ENCODE measurements around the gene NR2F1.

NR2F1 gene

DNA sequence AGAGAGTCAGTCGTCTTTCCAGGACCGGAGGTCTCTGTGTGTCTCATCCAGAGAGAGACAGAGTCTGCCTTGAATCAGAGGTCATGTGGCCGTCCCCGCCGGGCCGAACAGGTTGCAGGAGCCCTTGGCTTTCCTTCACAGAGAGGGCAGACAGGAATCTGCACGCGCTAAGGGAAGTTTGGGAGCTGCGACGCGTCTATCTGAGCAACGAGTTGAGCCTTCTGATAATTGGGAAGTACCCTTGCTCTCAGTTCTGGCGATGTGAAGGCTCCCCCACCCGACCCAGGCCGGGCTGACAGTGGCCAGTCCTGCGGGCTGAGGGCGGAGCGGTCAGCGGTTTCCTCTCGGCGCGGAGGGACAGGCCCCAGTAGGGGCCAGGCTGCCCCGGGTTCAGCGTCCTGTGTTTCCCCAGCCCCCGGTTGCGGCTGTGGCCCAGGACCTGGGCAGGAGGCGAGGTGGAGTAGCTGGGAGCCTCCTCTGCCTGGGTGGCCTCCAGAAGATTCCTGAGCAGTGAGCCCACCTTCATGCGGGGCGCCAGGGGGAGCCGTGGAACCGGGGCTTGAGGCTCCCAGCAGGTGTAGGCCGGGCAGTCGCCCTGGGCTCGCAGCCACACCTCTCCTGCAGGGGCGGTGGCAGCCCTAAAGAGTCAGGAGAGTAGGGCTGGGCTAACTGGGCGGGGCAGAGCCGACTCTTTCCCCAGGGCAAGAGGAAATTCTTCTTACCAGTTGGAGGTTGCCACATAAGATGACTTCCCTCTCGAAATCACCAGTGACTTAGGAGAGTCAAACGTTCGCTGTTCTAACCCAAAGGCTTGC lies 13.9 kb downstream of the NR2F1 start (continued):
- TF ChIP-seq ZBTB17 (tag by site-specific recombination; IDR thresholded peaks at IDR 0.05): no peak; the same call in 1 of the 2 replicates
- no peak for TF ChIP-seq ZNF114 (tag by site-specific recombination; IDR thresholded peaks at IDR 0.05)
- TF ChIP-seq ZNF701 (tag by site-specific recombination; IDR thresholded peaks at IDR 0.05): no peak
- no peak for TF ChIP-seq YY2 (tag by site-specific recombination; IDR thresholded peaks at IDR 0.05)
- 0 out of 2 replicates have a peak, but pooled peaks have one; percentile 31 for TF ChIP-seq EGR2 (tag by site-specific recombination; IDR thresholded peaks at IDR 0.05; ENCODE audit: low read depth)
- TF ChIP-seq ZBTB8A (tag by site-specific recombination; IDR thresholded peaks at IDR 0.05): peak; percentile 92
- no peak for TF ChIP-seq ZNF529 (tag by site-specific recombination; IDR thresholded peaks at IDR 0.05; ENCODE audit: insufficient replicate concordance)
- TF ChIP-seq, protein P1, sequence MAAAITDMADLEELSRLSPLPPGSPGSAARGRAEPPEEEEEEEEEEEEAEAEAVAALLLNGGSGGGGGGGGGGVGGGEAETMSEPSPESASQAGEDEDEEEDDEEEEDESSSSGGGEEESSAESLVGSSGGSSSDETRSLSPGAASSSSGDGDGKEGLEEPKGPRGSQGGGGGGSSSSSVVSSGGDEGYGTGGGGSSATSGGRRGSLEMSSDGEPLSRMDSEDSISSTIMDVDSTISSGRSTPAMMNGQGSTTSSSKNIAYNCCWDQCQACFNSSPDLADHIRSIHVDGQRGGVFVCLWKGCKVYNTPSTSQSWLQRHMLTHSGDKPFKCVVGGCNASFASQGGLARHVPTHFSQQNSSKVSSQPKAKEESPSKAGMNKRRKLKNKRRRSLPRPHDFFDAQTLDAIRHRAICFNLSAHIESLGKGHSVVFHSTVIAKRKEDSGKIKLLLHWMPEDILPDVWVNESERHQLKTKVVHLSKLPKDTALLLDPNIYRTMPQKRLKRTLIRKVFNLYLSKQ (tag by site-specific recombination; IDR thresholded peaks at IDR 0.05; ENCODE audit: borderline replicate concordance): no peak
- TF ChIP-seq, protein P2, sequence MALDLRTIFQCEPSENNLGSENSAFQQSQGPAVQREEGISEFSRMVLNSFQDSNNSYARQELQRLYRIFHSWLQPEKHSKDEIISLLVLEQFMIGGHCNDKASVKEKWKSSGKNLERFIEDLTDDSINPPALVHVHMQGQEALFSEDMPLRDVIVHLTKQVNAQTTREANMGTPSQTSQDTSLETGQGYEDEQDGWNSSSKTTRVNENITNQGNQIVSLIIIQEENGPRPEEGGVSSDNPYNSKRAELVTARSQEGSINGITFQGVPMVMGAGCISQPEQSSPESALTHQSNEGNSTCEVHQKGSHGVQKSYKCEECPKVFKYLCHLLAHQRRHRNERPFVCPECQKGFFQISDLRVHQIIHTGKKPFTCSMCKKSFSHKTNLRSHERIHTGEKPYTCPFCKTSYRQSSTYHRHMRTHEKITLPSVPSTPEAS (tag by site-specific recombination; IDR thresholded peaks at IDR 0.05): no peak
- no peak for TF ChIP-seq ZBTB48 (tag by site-specific recombination; IDR thresholded peaks at IDR 0.05)
- no peak for TF ChIP-seq ZNF138 (tag by site-specific recombination; IDR thresholded peaks at IDR 0.05; ENCODE audit: borderline replicate concordance)
- no peak for TF ChIP-seq ZNF324 (tag by site-specific recombination; IDR thresholded peaks at IDR 0.05)
- no peak for TF ChIP-seq ZSCAN23 (tag by site-specific recombination; IDR thresholded peaks at IDR 0.05)
- TF ChIP-seq, protein P3, sequence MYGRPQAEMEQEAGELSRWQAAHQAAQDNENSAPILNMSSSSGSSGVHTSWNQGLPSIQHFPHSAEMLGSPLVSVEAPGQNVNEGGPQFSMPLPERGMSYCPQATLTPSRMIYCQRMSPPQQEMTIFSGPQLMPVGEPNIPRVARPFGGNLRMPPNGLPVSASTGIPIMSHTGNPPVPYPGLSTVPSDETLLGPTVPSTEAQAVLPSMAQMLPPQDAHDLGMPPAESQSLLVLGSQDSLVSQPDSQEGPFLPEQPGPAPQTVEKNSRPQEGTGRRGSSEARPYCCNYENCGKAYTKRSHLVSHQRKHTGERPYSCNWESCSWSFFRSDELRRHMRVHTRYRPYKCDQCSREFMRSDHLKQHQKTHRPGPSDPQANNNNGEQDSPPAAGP (tag by site-specific recombination; IDR thresholded peaks at IDR 0.05): 0 out of 2 replicates have a peak, but pooled peaks have one; percentile 18
- TF ChIP-seq ZFP3 (tag by site-specific recombination; IDR thresholded peaks at IDR 0.05; ENCODE audit: low read depth): no peak
- peak; percentile 76 for TF ChIP-seq KLF9 (tag by site-specific recombination; IDR thresholded peaks at IDR 0.05; ENCODE audit: low read depth)
- no peak for TF ChIP-seq ZNF624 (tag by site-specific recombination; IDR thresholded peaks at IDR 0.05)
- TF ChIP-seq ZBTB7A (tag by site-specific recombination; IDR thresholded peaks at IDR 0.05; ENCODE audit: low read depth): no peak
- TF ChIP-seq, protein P4, sequence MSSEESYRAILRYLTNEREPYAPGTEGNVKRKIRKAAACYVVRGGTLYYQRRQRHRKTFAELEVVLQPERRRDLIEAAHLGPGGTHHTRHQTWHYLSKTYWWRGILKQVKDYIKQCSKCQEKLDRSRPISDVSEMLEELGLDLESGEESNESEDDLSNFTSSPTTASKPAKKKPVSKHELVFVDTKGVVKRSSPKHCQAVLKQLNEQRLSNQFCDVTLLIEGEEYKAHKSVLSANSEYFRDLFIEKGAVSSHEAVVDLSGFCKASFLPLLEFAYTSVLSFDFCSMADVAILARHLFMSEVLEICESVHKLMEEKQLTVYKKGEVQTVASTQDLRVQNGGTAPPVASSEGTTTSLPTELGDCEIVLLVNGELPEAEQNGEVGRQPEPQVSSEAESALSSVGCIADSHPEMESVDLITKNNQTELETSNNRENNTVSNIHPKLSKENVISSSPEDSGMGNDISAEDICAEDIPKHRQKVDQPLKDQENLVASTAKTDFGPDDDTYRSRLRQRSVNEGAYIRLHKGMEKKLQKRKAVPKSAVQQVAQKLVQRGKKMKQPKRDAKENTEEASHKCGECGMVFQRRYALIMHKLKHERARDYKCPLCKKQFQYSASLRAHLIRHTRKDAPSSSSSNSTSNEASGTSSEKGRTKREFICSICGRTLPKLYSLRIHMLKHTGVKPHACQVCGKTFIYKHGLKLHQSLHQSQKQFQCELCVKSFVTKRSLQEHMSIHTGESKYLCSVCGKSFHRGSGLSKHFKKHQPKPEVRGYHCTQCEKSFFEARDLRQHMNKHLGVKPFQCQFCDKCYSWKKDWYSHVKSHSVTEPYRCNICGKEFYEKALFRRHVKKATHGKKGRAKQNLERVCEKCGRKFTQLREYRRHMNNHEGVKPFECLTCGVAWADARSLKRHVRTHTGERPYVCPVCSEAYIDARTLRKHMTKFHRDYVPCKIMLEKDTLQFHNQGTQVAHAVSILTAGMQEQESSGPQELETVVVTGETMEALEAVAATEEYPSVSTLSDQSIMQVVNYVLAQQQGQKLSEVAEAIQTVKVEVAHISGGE (tag by site-specific recombination; conservative IDR thresholded peaks at IDR 0.05; ENCODE audit: low read depth): peak; percentile 25; the same call in 1 of the 2 replicates
- 0 out of 2 replicates have a peak, but pooled peaks have one; percentile 31 for TF ChIP-seq ZNF423 (tag by site-specific recombination; IDR thresholded peaks at IDR 0.05)
- TF ChIP-seq ZNF223 (tag by site-specific recombination; IDR thresholded peaks at IDR 0.05): no peak
- no peak for TF ChIP-seq KLF16 (tag by site-specific recombination; IDR thresholded peaks at IDR 0.05)
- TF ChIP-seq ZNF335 (tag by site-specific recombination; conservative IDR thresholded peaks at IDR 0.05): no peak
- TF ChIP-seq, protein P5, sequence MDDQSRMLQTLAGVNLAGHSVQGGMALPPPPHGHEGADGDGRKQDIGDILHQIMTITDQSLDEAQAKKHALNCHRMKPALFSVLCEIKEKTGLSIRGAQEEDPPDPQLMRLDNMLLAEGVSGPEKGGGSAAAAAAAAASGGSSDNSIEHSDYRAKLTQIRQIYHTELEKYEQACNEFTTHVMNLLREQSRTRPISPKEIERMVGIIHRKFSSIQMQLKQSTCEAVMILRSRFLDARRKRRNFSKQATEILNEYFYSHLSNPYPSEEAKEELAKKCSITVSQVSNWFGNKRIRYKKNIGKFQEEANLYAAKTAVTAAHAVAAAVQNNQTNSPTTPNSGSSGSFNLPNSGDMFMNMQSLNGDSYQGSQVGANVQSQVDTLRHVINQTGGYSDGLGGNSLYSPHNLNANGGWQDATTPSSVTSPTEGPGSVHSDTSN (CRISPR knock-in tag; IDR thresholded peaks at IDR 0.05): no peak
- TF ChIP-seq, protein P6, sequence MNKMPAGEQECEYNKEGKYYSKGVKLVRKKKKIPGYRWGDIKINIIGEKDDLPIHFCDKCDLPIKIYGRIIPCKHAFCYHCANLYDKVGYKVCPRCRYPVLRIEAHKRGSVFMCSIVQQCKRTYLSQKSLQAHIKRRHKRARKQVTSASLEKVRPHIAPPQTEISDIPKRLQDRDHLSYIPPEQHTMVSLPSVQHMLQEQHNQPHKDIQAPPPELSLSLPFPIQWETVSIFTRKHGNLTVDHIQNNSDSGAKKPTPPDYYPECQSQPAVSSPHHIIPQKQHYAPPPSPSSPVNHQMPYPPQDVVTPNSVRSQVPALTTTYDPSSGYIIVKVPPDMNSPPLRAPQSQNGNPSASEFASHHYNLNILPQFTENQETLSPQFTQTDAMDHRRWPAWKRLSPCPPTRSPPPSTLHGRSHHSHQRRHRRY (tag by site-specific recombination; IDR thresholded peaks at IDR 0.05): no peak
- TF ChIP-seq ZNF677 (tag by site-specific recombination; IDR thresholded peaks at IDR 0.05): no peak
- no peak for TF ChIP-seq ZBTB21 (tag by site-specific recombination; IDR thresholded peaks at IDR 0.05)
- peak; percentile 87 for TF ChIP-seq ZIC2 (tag by site-specific recombination; IDR thresholded peaks at IDR 0.05)
- TF ChIP-seq ZFP69B (tag by site-specific recombination; IDR thresholded peaks at IDR 0.05): no peak
- TF ChIP-seq ZNF350 (tag by site-specific recombination; IDR thresholded peaks at IDR 0.05): no peak
- TF ChIP-seq ZNF768 (tag by site-specific recombination; IDR thresholded peaks at IDR 0.05): no peak
- no peak for TF ChIP-seq BCL11B (tag by site-specific recombination; IDR thresholded peaks at IDR 0.05; ENCODE audit: low read depth)
